Subcutaneous adipose tissue (tissue), 4 donors: ENCODE measurements around the gene PARPBP. TPM values are rescaled to one million over a fixed set of nuclear protein-coding genes. Genes with fewer than 3 reads are reported as not detected.

Experiments used
- small RNA-seq: library from RNA; depleted of rRNA; stranded (forward); fragments of <200 nt; gene quantifications from one replicate; pipeline ENCODE3, GENCODE V24; 2016
- total RNA-seq, 4 donors: library from RNA; depleted of rRNA; stranded (reverse); fragments of >200 nt; gene quantifications; one replicate each; pipeline ENCODE4 v1.1.0, GENCODE V29; 2016
- TF ChIP-seq, protein P1 (sequence below): fragments of 450-650 bp; IDR thresholded peaks from one replicate; pipeline ENCODE4 v1.5.1; 2016; ENCODE audit warnings: low read depth, mild to moderate bottlenecking, control low read depth, antibody characterized with exemption, moderate library complexity

PARPBP gene
- total RNA-seq, 4 donors from 2014 or later = 2.1 to 3.9 (median 3.0) TPM

DNA sequence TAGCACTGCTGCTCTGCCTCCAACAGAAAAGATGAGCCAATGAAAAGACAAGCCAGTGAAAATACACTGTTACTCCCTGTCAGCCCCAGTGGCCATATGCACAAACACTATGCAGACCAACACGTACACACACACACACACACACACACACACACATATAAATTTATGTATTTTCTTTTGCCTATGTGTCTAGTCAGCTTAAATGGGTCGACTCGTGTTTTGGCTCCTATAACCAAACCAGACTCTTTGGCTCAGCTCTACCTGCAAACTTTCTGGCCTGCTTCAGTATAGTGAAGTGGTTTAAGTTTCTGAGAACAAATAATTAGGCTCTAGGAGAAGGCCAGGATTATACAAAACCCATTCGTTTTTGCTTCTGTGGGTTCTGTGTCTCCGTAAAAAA lies 108.0 kb downstream of the PARPBP start:
- TF ChIP-seq, protein P1, sequence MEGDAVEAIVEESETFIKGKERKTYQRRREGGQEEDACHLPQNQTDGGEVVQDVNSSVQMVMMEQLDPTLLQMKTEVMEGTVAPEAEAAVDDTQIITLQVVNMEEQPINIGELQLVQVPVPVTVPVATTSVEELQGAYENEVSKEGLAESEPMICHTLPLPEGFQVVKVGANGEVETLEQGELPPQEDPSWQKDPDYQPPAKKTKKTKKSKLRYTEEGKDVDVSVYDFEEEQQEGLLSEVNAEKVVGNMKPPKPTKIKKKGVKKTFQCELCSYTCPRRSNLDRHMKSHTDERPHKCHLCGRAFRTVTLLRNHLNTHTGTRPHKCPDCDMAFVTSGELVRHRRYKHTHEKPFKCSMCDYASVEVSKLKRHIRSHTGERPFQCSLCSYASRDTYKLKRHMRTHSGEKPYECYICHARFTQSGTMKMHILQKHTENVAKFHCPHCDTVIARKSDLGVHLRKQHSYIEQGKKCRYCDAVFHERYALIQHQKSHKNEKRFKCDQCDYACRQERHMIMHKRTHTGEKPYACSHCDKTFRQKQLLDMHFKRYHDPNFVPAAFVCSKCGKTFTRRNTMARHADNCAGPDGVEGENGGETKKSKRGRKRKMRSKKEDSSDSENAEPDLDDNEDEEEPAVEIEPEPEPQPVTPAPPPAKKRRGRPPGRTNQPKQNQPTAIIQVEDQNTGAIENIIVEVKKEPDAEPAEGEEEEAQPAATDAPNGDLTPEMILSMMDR = no peak

DNA sequence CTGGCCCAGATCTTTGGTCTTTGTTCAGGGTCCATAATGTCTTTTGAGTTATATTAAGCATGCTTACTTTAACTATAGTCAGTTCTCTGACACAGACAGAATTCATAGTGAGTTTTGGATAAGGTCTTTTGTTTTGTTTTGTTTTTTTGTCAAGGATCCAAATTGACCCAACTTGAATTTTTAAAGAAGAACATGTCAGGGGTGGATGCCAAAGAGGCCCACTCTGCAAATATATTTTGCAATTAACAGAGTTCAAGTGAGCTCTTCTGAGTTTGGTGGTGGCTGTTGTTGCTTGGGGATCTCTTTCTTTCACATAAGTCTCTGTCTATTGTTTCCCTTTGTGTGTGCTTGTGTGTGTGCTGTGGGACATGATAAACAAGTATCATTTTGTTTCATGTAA lies 112.1 kb downstream of the PARPBP start:
- TF ChIP-seq, protein P1 = no peak

- TF ChIP-seq, protein P1 = no peak
Measured at GRCh38 chr12:102232446-102232845, 112.5 kb downstream of the PARPBP start.

GRCh38 chr12:102234599-102234998 lies 114.6 kb downstream of the PARPBP start:
- TF ChIP-seq, protein P1 = no peak

Small RNA genes lying within 50 kb of the gene (small RNA-seq; reads per million reads assigned to genes)
- not detected for gene RN7SL793P

Other genes starting within 250 kb of the PARPBP start
- gene DRAM1, start 242.6 kb upstream of the PARPBP start, total RNA-seq = 10 to 100 TPM; 14.3 to 52.8 (median 34.4) TPM
- 100 to 1,000 TPM in 1 of 4 donors, 10 to 100 TPM in 3; 72.9 to 100 (median 91.7) TPM for gene WASHC3, start 58.2 kb upstream of the PARPBP start, total RNA-seq
- 10 to 100 TPM; 13.6 to 18.9 (median 15.1) TPM for gene NUP37, start 69 bp upstream of the PARPBP start, total RNA-seq
- gene PMCH, start 77.7 kb downstream of the PARPBP start, total RNA-seq = not detected